Panc1 (cell line): ENCODE measurements around the gene DNAJB13. TPM values are rescaled to one million over a fixed set of nuclear protein-coding genes. Genes with fewer than 3 reads are reported as not detected.

Experiments
- ATAC-seq: fragments of 200-7000 bp; cut with Tn5 transposase; 2 replicates; pipeline ENCODE4 v1.9.1; 2020; ENCODE audit warnings: mild to moderate bottlenecking, moderate library complexity
- BruUV-seq: library from RNA; stranded (reverse); fragments of 400-500 nt; replicated peaks from 2 replicates; lab custom pipeline; 2021; lab: Mats Ljungman, UMichigan
- CTCF ChIA-PET: fragments of 300-600 bp; sonication (Branson Sonifier 250); formaldehyde crosslinking; loops from one replicate; lab custom pipeline; 2022; ENCODE audit warnings: antibody characterized with exemption; lab: Charles Lee
- POLR2A ChIA-PET: fragments of 300-600 bp; sonication (Branson Sonifier 250); formaldehyde crosslinking; loops from one replicate; lab custom pipeline; 2022; ENCODE audit warnings: antibody characterized with exemption; lab: Charles Lee
- DNase-seq: peaks from one replicate; pipeline ENCODE4 v3.0.0-alpha.2; 2010; ENCODE audit warnings: low read depth, low spot score
- H3K27ac ChIP-seq: 2 replicates; pipeline ENCODE4 v1.5.1; 2011; ENCODE audit warnings: mild to moderate bottlenecking, low read length, inconsistent platforms
- H3K27me3 ChIP-seq: fragments of 200-500 bp; sonication (Bioruptor generic); 2 replicates; pipeline ENCODE4 v1.6.0; 2014; ENCODE audit warnings: low read length, inconsistent platforms; ENCODE audit not compliant: control insufficient read depth, insufficient read depth
- H3K36me3 ChIP-seq: fragments of 200-500 bp; sonication (Bioruptor generic); 2 replicates; pipeline ENCODE4 v1.5.1; 2014; ENCODE audit warnings: inconsistent platforms, mild to moderate bottlenecking, low read length, moderate library complexity; ENCODE audit not compliant: control insufficient read depth, insufficient read depth
- H3K4me1 ChIP-seq: 2 replicates; pipeline ENCODE4 v1.5.1; 2011; ENCODE audit warnings: inconsistent platforms, mild to moderate bottlenecking, low read length, moderate library complexity; ENCODE audit not compliant: control insufficient read depth, insufficient read depth
- H3K4me3 ChIP-seq, 2 experiments: 2 replicates each; pipeline ENCODE4 v1.5.1; 2011 to 2012; ENCODE audit warnings: low read depth in 2 of 2, low read length in 2 of 2, mild to moderate bottlenecking in 2 of 2, inconsistent platforms in 1 of 2, moderate library complexity in 1 of 2
- H3K9me3 ChIP-seq: fragments of 200-500 bp; sonication (Bioruptor generic); 2 replicates; pipeline ENCODE4 v1.5.1; 2014; ENCODE audit warnings: low read depth, mild to moderate bottlenecking, inconsistent platforms, low read length, moderate library complexity; ENCODE audit not compliant: control insufficient read depth, insufficient read depth
- CTCF ChIP-seq: fragments of 450-650 bp; IDR thresholded peaks from 2 replicates; pipeline ENCODE4 v1.5.1; 2017; ENCODE audit warnings: mild to moderate bottlenecking
- POLR2AphosphoS5 ChIP-seq: IDR thresholded peaks from 2 replicates; pipeline ENCODE4 v1.6.1; 2012; ENCODE audit warnings: mild to moderate bottlenecking, low read depth, low read length, moderate library complexity
- REST ChIP-seq, 2 experiments: IDR thresholded peaks; 2 replicates each; pipeline ENCODE4 v1.6.1; 2011 to 2012; ENCODE audit warnings: low read depth in 2 of 2, control low read depth in 1 of 2, low read length in 1 of 2, mild to moderate bottlenecking in 1 of 2, moderate library complexity in 1 of 2; ENCODE audit not compliant: insufficient read depth in 1 of 2
- SIN3A ChIP-seq: IDR thresholded peaks from 2 replicates; pipeline ENCODE4 v1.6.1; 2012; ENCODE audit warnings: low read depth, mild to moderate bottlenecking, low read length, moderate library complexity, borderline replicate concordance; ENCODE audit not compliant: insufficient read depth
- TCF7L2 ChIP-seq: IDR thresholded peaks from 2 replicates; pipeline ENCODE4 v1.6.1; 2011; ENCODE audit warnings: mild to moderate bottlenecking, low read depth, low read length, inconsistent platforms
- in situ Hi-C: cut with HindIII; loops from 2 replicates; pipeline ENCODE4 v1.10.0; 2016; ENCODE audit warnings: low sequenced_read_pairs, low pct_unique_long_range_greater_than_20kb
- intact Hi-C: fragments of 100-400 bp; cut with micrococcal nuclease; formaldehyde crosslinking; loops from one replicate; pipeline ENCODE4 v1.10.0; 2022; ENCODE audit not compliant: unreplicated experiment
- total RNA-seq: library from RNA; stranded (reverse); gene quantifications from one replicate; pipeline ENCODE4 v1.2.1, GENCODE V29; 2021; ENCODE audit not compliant: unreplicated experiment

DNAJB13 gene
- total RNA-seq, 1 experiment from 2014 or later, result not detected

DNA sequence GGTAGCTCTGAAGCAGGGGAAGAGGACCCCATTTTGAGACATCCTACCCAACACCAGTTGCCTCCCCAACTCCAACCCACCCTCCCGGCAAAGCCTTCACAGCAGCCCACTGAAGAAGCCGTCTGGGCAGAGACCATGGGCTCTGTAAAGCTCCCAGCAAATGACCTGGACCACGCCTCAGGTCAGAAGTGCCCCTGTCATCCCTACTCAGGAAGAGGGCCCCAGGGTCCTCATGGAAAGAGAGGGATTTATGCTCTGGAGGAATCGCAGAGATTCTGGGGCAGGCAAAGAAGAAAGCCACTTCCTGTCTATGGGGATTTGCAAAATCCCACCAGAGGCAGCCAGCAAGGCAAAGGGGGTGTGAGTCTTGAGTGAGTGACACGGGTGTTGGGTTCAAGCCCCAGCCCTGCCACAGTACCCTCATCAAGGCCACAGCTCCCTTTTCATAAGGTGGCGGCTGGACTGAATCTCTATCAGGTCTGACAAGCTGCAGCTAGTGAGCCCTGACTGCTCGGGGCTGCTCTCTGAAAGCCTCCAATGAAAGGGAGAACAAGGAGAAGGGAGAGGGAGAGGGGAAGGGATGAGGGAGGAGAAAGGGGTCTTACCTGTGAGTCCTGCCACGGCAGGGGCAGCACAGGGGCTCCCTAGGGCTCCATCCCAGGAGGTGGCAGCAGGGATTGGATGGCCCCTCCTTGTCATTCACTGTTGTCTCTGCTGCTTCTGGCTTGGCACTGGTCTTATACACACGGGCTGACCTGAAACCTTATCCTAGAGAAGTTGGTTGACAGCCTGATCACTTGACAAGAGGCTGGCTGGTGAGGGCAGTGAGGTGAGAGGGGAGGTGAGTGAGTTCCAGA is 57.8 kb downstream of the DNAJB13 start, which contains the start of gene UCP3:
UCP3 (minus strand) TSS at position 713 of the 857 bp plus-strand sequence. CDS start 2,043 bp downstream, outside the sequence.
- H3K27me3 ChIP-seq, result no peaks in the 10 kb centered on the region
- intact Hi-C loops, result no loop called here
- H3K4me1 ChIP-seq, result no peaks in the 10 kb centered on the region
- ATAC-seq (no peak), DNase-seq (no peak)
- H3K36me3 ChIP-seq, result no peaks in the 10 kb centered on the region
- H3K27ac ChIP-seq, result no peak within 1 kb of the TSS
- ChIA-PET POLR2A (no interaction called here), CTCF (no interaction called here)
- BruUV-seq, result no TSS peak
- TF ChIP-seq TCF7L2 (no peak), POLR2AphosphoS5 (no peak), SIN3A (no peak), CTCF (no peak), REST (IDR thresholded peaks at IDR 0.05; ENCODE audit: insufficient read depth in 1 of 2, low read depth in 2 of 2, low read length in 1 of 2) (no peak)
- H3K9me3 ChIP-seq, result no peaks in the 10 kb centered on the region
- no peak within 1 kb of the TSS for H3K4me3 ChIP-seq
- in situ Hi-C loops, result no loop called here

- in situ Hi-C loops, result no loop called here
- ATAC-seq, result no peak
These were observed 58.4 kb downstream of the DNAJB13 start for GRCh38 chr11:74009230-74009547.

More at GRCh38 chr11:74009230-74009547, 58.4 kb downstream of the DNAJB13 start:
- H3K4me3 ChIP-seq, result no peak overlapping the region
- TF ChIP-seq POLR2AphosphoS5 (no peak), CTCF (no peak), REST (IDR thresholded peaks at IDR 0.05; ENCODE audit: insufficient read depth in 1 of 2, low read depth in 2 of 2, low read length in 1 of 2) (no peak), TCF7L2 (no peak), SIN3A (no peak)
- no peak overlapping the region for H3K27ac ChIP-seq
- no peak for DNase-seq
- no peaks in the 10 kb centered on the region for H3K4me1 ChIP-seq
- CTCF ChIA-PET, result no interaction called here
- BruUV-seq, result no TSS peak
- intact Hi-C loops, result no loop called here
- no peaks in the 10 kb centered on the region for H3K36me3 ChIP-seq
- POLR2A ChIA-PET, result no interaction called here
- H3K9me3 ChIP-seq, result no peaks in the 10 kb centered on the region
- no peaks in the 10 kb centered on the region for H3K27me3 ChIP-seq
